Stimulated activated CD8-positive, alpha-beta memory T cell treated with anti-CD3 and anti-CD28 coated beads, Interleukin-4, amount 100 ng/mL, for 4 hours (primary cell): ENCODE data around the gene RNF175.

ENCODE experiments used
- DNase-seq, 2 donors: peaks; one replicate each; pipeline ENCODE4 v3.0.0-alpha.2; 2020; ENCODE audit warnings: low read depth in 2 of 2, low spot score in 1 of 2

Gene RNF175

GRCh38 chr4:153748378-153748777 is 11.4 kb downstream of the RNF175 start:
- DNase-seq, result no peak

GRCh38 chr4:153747406-153747955 is 12.3 kb downstream of the RNF175 start:
- no peak for DNase-seq

- DNase-seq, result no peak
Measured at GRCh38 chr4:153745651-153746050, 14.2 kb downstream of the RNF175 start.

- DNase-seq, result no peak
Measured at GRCh38 chr4:153741541-153741940, 18.3 kb downstream of the RNF175 start.

- DNase-seq, result no peak
Measured at GRCh38 chr4:153735906-153736461, 23.8 kb downstream of the RNF175 start.

GRCh38 chr4:153733751-153734448 is 25.9 kb downstream of the RNF175 start:
- DNase-seq, result no peak

GRCh38 chr4:153731239-153731638 is 28.6 kb downstream of the RNF175 start:
- DNase-seq, result no peak

- no peak for DNase-seq
Measured at GRCh38 chr4:153729895-153730294, 29.9 kb downstream of the RNF175 start.

- no peak for DNase-seq
Measured at GRCh38 chr4:153728660-153729059, 31.2 kb downstream of the RNF175 start.

GRCh38 chr4:153728151-153728550 is 31.7 kb downstream of the RNF175 start:
- no peak for DNase-seq

- DNase-seq, result no peak
Measured at GRCh38 chr4:153725831-153726154, 34.0 kb downstream of the RNF175 start.

GRCh38 chr4:153725136-153725830 is 34.5 kb downstream of the RNF175 start:
- DNase-seq, result no peak

- DNase-seq, result no peak
Measured at GRCh38 chr4:153724606-153725005, 35.2 kb downstream of the RNF175 start.

GRCh38 chr4:153722036-153722435 is 37.8 kb downstream of the RNF175 start:
- no peak for DNase-seq

- no peak for DNase-seq
Measured at GRCh38 chr4:153713866-153714646, 45.8 kb downstream of the RNF175 start.

- DNase-seq, result no peak
Measured at GRCh38 chr4:153710681-153711080, 49.1 kb downstream of the RNF175 start.

- no peak for DNase-seq
Measured at GRCh38 chr4:153706519-153706918, 53.3 kb downstream of the RNF175 start.

GRCh38 chr4:153705743-153706468 is 53.9 kb downstream of the RNF175 start:
- no peak for DNase-seq

GRCh38 chr4:153704522-153704921 is 55.3 kb downstream of the RNF175 start:
- no peak for DNase-seq

GRCh38 chr4:153684971-153685371 is 74.9 kb downstream of the RNF175 start:
- no peak for DNase-seq
